GM12873 (cell line): ENCODE results near the gene FAM76A.

ENCODE experiments used
- TF ChIP-seq, protein P1 (sequence below): IDR thresholded peaks from 2 replicates; pipeline ENCODE4 v1.5.1; 2012; ENCODE audit warnings: low read depth, mild to moderate bottlenecking, moderate library complexity, low read length, control low read depth; ENCODE audit not compliant: insufficient read depth; ENCODE audit errors: missing control alignments

FAM76A gene

GRCh38 chr1:27804791-27805190 is 79.0 kb downstream of the FAM76A start:
- TF ChIP-seq, protein P1, sequence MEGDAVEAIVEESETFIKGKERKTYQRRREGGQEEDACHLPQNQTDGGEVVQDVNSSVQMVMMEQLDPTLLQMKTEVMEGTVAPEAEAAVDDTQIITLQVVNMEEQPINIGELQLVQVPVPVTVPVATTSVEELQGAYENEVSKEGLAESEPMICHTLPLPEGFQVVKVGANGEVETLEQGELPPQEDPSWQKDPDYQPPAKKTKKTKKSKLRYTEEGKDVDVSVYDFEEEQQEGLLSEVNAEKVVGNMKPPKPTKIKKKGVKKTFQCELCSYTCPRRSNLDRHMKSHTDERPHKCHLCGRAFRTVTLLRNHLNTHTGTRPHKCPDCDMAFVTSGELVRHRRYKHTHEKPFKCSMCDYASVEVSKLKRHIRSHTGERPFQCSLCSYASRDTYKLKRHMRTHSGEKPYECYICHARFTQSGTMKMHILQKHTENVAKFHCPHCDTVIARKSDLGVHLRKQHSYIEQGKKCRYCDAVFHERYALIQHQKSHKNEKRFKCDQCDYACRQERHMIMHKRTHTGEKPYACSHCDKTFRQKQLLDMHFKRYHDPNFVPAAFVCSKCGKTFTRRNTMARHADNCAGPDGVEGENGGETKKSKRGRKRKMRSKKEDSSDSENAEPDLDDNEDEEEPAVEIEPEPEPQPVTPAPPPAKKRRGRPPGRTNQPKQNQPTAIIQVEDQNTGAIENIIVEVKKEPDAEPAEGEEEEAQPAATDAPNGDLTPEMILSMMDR, result no peak

GRCh38 chr1:27806758-27807157 is 81.0 kb downstream of the FAM76A start:
- TF ChIP-seq, protein P1, result no peak

DNA sequence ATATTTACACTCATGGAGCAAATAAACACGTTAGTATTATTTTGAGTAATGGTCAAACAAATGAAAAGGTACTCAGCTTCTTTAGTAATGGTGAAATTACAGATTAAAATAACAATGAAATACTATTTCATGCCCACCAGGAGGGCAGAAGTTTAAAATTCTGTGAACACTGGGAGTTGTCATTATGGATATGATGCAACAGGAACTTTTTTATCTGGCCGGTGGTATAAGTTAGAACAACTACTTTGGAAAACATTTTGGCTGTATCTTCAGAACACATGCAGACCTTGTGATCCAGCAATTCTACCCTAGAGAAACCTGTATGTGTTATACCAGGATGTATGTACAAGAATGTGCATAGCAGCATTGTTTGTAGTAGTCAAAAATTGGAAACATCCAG is 81.6 kb downstream of the FAM76A start:
- TF ChIP-seq, protein P1, result no peak

DNA sequence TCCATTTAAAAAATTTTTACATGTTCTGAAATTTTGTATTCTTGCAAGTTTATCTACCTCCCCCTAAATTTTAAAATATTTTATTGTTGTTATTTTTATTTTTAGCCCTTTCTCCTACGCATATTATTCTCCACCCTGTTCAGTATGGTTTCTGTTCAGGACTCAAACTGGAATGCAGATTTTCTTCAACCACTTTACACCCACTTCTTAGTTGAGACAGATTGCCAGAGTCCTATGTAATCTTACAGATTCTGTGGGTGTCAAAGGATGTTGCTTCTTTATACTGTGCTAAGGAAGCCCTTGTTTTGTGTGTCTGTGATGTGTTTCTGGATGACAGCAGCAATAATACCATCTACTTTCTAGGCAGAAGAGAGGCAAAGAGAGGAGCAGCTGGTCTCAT is 84.1 kb downstream of the FAM76A start:
- TF ChIP-seq, protein P1, result no peak

DNA sequence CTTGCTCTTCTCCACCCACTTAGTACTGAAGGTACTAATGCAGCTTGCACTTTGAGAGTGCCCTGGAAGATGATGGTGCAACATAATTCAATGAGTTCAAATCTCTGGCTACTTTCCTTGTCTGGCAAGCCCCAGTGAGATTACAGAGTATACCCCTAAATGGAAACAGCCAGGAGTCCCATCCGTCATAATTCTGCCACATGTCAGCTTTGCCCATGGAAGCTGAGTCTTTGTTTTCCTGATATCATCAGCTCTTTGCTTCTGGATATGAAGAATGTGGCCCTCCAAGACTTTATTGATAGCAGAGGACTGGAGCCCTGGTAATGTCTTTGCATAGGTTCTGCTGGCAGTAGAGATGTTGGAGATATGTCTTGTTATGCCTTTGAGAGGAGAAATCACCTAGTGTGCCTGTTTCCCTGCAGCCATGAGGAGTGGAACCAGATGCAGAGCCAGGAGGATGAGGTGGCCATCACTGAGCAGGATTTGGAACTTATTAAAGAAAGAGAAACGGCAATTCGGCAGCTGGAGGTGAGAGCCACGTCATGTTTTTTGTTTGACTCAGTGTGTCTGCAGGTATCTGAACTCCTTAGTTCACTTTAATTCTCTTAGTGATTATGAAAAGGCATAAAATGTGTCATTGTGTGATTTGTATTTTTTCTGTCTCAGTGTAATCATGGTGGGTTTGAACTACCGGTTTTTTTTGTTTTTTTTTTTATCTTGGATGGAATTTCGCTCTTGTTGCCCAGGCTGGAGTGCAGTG is 86.2 kb downstream of the FAM76A start:
- TF ChIP-seq, protein P1, result no peak
